HG02763 (cell line): ENCODE measurements around the gene ADSS1.

Experiments
- ATAC-seq: cut with Tn5 transposase; IDR thresholded peaks from one replicate; pipeline ENCODE4 v1.9.1; 2021; ENCODE audit warnings: mild to moderate bottlenecking, moderate library complexity; ENCODE audit not compliant: unreplicated experiment

The ADSS1 gene

DNA sequence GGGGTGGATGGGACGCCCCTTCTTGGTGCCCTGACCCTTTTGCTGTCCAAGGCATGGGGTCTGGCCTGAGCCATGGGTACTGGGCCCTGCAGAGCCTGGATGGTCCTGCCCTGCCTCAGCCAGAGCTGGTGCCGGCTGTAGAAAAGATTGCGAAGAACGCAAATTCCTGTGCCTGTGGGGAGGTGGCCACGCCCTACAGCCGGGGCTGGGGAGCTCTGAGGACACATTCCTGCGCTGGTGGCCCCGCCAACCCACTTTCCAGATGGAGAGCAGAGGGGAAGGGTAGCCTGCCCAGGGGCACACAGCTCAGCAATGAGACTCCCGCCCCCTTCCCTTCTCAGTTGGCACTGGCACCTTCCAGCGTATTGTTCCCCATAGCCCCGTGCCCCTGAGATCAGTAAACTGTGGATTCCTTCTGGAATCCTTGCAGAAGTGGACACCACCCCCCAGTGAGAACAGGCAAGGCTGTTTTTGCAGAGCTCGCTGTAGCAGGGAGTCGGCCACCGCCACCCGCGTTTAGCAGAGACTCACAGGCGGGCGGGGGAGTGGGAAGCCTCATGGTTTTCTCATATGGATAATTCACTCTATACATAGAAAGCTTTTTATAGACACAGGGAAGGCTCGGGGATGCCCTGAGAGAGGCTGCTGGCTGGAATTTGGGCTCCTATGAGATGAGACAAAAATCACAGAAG lies 26.0 kb upstream of the ADSS1 start:
- ATAC-seq: no peak

DNA sequence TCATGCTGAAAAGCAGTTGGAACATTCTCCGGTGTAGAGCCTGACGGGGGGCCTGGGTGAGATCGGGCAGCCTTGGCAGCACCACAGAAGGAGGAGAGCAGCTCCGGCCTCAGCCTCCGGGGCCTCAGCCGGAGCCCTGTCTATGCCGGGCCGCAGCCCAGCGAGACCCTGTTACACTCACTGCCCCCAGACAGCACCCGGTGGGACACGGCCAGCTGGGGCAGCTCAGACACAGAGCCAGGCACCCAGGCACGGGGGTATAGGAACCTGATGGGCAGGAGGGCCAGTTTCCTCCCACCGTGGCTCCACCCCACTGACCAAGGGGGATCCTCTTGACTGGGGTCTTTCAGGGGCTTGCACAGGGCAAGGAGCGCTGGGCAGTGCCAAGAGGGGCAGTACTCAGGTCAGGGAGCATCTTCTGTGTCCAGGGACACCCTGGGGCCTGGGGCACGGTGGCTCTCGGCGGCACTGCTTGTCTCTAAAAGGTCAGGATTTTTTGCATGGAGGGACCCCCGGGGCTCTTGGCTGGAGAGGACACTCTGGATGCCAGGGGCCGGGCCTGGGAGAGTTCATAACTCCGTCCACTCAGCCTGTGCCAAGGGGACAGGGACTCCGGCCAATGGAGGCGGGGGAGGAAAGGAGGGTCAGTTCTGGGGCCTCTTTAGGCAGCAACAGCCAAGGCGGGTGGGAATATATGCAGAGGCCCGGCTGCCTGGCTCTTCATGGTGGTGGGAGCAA lies 25.2 kb upstream of the ADSS1 start:
- no peak for ATAC-seq

DNA sequence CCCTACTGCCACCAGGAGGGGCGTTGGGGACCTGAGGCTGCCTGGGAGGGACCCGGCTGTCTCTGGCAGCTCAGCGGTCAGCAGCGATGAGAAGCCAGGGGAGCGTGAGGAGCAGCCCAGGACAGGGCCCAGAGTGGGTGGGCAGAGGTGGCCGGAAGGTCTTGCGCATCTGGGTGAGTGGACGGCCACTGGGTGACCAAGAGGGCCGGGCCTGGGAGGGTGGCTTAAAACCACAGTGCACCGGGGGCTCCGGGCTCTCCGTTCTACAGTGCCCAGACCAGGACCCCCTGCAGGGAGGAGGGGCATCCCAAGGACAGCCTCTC lies 24.6 kb upstream of the ADSS1 start:
- ATAC-seq: no peak

GRCh38 chr14:104700225-104700651 lies 23.8 kb upstream of the ADSS1 start:
- no peak for ATAC-seq

GRCh38 chr14:104700747-104701217 lies 23.2 kb upstream of the ADSS1 start:
- ATAC-seq: no peak

DNA sequence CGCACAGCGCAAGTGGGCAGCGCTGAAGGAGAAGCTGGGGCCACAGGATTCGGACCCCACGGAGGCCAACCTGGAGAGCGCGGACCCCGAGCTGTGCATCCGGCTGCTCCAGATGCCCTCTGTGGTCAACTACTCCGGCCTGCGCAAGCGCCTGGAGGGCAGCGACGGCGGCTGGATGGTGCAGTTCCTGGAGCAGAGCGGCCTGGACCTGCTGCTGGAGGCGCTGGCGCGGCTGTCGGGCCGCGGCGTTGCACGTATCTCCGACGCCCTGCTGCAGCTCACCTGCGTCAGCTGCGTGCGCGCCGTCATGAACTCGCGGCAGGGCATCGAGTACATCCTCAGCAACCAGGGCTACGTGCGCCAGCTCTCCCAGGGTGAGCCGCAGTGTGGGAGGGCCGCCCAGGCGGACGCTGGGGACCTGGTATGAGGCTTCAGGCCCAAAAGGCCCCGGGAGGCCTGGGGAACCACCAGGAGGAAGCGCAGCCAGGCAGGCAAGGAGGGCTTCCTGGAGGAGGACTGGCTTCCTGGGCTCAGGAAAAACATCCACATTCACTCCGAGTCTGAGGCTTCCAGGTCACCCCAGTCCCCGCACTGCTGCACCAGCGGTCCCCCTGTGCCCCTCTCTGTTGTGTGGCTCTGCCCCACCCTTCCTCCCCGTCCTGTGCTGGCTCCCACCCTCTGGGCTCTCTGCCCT lies 22.5 kb upstream of the ADSS1 start:
- ATAC-seq: no peak

DNA sequence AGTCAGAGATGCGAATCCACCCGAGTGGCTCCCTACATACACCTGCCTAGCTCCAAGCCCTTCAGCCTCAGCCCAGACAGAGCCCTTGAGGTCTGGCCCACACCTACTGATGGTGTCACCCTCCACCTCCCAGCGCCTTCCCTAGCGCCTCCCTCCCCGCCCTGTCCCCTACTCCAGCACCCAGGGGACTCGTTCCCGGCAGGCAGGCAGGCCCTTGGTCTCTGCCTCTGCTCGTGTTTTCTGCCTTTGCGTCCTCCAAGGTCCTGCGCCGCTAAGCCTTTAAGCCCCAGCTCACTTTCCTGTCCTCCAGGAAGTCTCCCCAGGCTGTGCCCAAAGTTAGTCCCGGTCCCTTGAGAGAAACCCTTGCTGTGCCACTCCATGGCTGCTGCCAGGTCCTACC lies 21.9 kb upstream of the ADSS1 start:
- no peak for ATAC-seq

- ATAC-seq: no peak
Observed at GRCh38 chr14:104702673-104703072, 21.4 kb upstream of the ADSS1 start.

DNA sequence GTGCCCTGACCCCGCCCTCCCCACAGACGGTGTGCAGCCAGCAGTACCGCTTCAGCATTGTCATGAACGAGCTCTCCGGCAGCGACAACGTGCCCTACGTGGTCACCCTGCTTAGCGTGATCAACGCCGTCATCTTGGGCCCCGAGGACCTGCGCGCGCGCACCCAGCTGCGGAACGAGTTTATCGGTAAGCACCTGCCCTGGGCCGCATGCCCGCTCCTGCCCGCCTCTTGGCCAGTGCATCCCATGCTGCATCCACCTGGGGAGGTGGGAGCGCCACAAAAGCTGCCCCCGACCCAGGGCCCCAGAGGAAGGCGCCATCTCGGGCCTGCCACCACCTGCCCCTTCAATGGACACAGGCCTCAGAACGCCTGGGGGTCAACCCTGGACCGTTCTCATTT lies 20.8 kb upstream of the ADSS1 start:
- no peak for ATAC-seq

- ATAC-seq: no peak
Observed at GRCh38 chr14:104704252-104704651, 19.8 kb upstream of the ADSS1 start.

DNA sequence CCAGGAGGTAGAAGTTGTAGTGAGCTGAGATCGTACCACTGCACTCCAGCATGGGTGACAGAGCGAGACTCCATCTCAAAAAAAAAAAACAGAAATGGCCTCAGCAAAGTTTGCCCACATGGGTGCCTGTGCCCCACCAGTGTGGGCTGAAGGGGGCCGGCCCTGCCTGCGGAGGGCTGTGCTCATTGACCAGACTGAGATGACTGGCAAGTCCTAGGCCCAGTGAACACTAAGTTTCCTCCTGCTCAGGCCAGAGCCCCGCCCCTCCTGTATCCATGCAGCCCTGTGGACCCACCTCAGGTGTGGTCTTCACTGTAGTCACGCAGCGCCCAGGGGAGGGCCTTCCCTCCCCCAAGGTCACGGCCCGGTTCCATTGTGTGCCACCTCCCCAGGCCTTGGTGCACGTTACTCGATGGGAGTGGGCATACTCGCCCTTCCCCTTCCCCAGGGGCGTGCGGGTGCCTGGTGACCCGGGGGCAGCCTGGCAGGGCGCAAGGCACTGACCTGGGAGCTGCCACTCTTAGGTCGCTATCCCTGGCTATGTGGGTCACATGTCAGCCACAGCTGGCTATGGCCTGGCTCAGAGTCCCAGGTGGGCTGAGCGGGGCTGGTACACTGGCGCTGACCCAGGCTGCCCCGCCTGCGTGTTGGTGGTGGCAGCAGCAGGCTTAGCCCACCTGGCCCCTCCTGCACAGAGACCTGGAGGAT lies 18.5 kb upstream of the ADSS1 start:
- ATAC-seq: no peak

DNA sequence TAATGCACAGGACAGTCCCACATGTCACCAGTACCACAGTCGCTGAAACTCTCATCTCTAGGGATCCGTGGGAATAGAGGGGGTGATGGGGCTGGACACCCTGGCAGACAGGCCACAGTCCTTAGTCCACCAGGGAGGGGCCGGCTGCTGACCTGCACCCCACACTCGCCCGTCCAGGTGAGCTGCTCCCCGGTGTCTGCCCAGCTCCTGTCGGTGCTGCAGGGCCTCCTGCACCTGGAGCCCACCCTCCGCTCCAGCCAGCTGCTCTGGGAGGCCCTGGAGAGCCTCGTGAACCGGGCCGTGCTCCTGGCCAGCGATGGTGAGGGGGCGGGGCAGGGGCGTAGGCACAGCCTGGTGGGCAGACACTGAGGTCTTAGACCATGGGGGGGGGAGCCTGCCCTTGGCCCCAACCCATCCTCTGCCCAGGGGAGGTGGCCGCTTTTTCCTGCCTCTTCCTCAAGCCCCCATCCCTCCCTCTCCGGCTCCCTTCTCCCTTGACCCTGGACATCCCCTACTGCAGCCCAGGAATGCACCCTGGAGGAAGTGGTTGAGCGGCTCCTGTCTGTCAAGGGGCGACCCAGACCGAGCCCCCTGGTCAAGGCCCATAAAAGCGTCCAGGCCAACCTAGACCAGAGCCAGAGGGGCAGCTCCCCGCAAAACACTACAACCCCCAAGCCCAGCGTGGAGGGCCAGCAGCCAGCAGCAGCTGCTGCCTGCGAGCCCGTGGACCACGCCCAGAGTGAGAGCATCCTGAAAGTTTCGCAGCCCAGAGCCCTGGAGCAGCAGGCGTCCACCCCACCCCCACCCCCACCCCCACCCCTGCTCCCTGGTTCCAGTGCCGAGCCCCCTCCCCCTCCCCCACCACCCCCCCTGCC lies 17.1 kb upstream of the ADSS1 start:
- ATAC-seq: no peak

- no peak for ATAC-seq
Observed at GRCh38 chr14:104707608-104708595, 16.1 kb upstream of the ADSS1 start.

- ATAC-seq: no peak
Observed at GRCh38 chr14:104708606-104709268, 15.3 kb upstream of the ADSS1 start.

- ATAC-seq: no peak
Observed at GRCh38 chr14:104709387-104710039, 14.5 kb upstream of the ADSS1 start.

- no peak for ATAC-seq
Observed at GRCh38 chr14:104710071-104710735, 13.8 kb upstream of the ADSS1 start.

- ATAC-seq: no peak
Observed at GRCh38 chr14:104712881-104713734, 10.9 kb upstream of the ADSS1 start.
